ENCODE data around the gene HUS1B.

Gene HUS1B

GRCh38 chr6:621931-622330, 35.0 kb downstream of the HUS1B start:
- DNase-seq (ENCODE audit: low spot score) = no peak

- no peak for DNase-seq (ENCODE audit: low spot score)
These were observed 36.0 kb downstream of the HUS1B start for GRCh38 chr6:620950-621349.

- no peak for DNase-seq (ENCODE audit: low spot score)
These were observed 36.7 kb downstream of the HUS1B start for GRCh38 chr6:620166-620565.

GRCh38 chr6:617456-618100, 39.3 kb downstream of the HUS1B start:
- no peak for DNase-seq (ENCODE audit: low spot score)

GRCh38 chr6:613981-614380, 42.9 kb downstream of the HUS1B start:
- DNase-seq (ENCODE audit: low spot score) = no peak

GRCh38 chr6:611928-612327, 45.0 kb downstream of the HUS1B start:
- no peak for DNase-seq (ENCODE audit: low spot score)

GRCh38 chr6:610882-611281, 46.0 kb downstream of the HUS1B start:
- DNase-seq (ENCODE audit: low spot score) = no peak

- DNase-seq (ENCODE audit: low spot score) = no peak
These were observed 47.0 kb downstream of the HUS1B start for GRCh38 chr6:609905-610304.

GRCh38 chr6:606829-607379, 50.0 kb downstream of the HUS1B start:
- no peak for DNase-seq (ENCODE audit: low spot score)
